ENCODE results near the gene BCL10. TPM values are rescaled to one million over a fixed set of nuclear protein-coding genes. Genes with fewer than 3 reads are reported as not detected.

BCL10 gene
- total RNA-seq, 1 donor from 2014 or later, result 12.3 TPM

DNA sequence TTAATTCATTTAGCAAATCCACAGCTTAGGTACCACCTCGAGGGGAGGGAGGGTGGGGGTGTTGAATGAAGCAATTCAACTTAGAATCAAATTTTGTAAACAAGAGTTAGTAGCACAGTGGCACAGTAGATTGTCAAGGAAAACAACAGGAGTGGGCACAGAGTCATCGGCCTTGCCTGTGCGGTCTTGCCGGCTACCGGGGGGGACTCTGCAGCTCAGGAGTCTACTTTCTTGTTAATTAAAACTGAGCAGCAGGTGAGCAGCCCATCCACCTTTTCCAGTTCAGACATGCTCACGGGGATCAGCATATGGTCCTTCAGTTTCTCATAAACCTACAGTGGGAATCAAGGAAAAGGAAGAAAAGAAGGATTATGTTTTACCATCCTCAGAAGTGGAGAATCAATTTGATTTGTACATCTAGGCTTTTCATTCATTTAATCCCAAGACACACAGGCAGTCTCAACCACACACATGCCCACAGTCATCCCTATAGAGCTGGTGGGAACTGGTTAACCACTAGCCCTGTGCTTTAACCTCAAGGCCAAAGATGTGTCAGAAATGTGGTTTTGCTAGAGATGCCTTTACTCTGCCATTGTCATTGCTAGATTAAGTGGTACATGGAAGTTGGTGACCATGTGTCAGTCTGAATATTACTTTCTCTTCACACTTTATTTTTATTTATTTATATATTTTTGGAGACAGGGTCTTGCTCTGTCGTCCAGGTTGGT lies 45.0 kb upstream of the BCL10 start:
- no peaks in the 10 kb centered on the region for H3K4me1 ChIP-seq
- intact Hi-C loops (cut with DNase I), result no loop called here
- no peak overlapping the region for H3K27ac ChIP-seq
- DNase-seq (ENCODE audit: extremely low spot score in 2 of 2), result no peak
- H3K4me3 ChIP-seq, result no peak overlapping the region
- no peaks in the 10 kb centered on the region for H3K36me3 ChIP-seq
- H3K9me3 ChIP-seq, result no peaks in the 10 kb centered on the region
- no peak for TF ChIP-seq POLR2A (IDR thresholded peaks at IDR 0.05)
- no peak for TF ChIP-seq CTCF (IDR thresholded peaks at IDR 0.05)
- TF ChIP-seq POLR2AphosphoS5 (IDR thresholded peaks at IDR 0.05; ENCODE audit: insufficient read depth in 1 of 2, low read depth in 1 of 2), result no peak
- H3K27me3 ChIP-seq, result no peaks in the 10 kb centered on the region

GRCh38 chr1:85320371-85321131 lies 44.1 kb upstream of the BCL10 start:
- H3K4me1 ChIP-seq, result no peaks in the 10 kb centered on the region
- no peak overlapping the region for H3K27ac ChIP-seq
- H3K9me3 ChIP-seq, result no peaks in the 10 kb centered on the region
- H3K4me3 ChIP-seq, result no peak overlapping the region
- no peaks in the 10 kb centered on the region for H3K36me3 ChIP-seq
- intact Hi-C loops (cut with DNase I), result no loop called here
- H3K27me3 ChIP-seq, result no peaks in the 10 kb centered on the region
- no peak for TF ChIP-seq CTCF (IDR thresholded peaks at IDR 0.05)
- TF ChIP-seq POLR2A (IDR thresholded peaks at IDR 0.05), result no peak
- no peak for TF ChIP-seq POLR2AphosphoS5 (IDR thresholded peaks at IDR 0.05; ENCODE audit: insufficient read depth in 1 of 2, low read depth in 1 of 2)
- no peak for DNase-seq (ENCODE audit: extremely low spot score in 2 of 2)

DNA sequence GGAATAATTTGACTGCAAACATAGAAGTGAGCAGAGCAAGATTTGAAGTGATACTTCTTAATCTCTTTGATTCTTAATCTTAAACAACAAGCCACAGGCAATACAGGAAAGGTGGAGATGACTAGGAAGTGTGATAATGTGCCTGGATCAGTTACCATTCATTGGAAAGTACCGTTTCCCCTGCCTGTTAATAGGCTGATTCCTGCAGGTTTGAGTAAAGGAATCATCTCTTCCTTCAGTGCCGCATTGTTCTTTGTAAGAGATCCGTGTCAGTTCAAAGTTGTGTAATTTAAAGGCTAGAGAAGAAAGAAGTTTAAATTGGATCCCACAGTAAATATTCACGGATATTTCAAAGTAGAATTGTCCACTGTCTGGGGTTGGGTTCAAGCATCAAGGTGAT lies 43.5 kb upstream of the BCL10 start:
- intact Hi-C loops (cut with DNase I), result no loop called here

DNA sequence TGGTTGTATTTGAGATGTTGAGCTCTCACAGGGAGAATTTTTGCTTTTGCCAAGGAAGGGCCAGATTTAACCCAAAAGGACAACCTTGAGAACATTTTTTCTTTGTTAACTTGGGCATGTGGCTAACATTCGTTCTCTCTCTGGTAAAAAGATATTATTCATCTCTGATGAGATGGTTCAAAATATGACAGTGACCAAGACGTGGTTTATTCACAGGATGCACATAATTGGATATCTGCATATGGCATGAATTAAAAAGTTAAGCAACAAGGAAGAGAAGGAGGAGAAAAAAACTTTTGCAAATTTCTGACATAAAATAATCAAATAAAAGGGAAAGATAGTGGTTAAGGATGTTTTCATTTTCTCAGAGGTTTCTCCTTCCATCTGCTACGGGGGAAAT lies 43.1 kb upstream of the BCL10 start:
- DNase-seq (ENCODE audit: extremely low spot score in 2 of 2), result no peak
- H3K4me3 ChIP-seq, result no peak overlapping the region
- peaks cover 4% of the 10 kb centered on the region for H3K4me1 ChIP-seq
- intact Hi-C loops (cut with DNase I), result no loop called here
- no peaks in the 10 kb centered on the region for H3K9me3 ChIP-seq
- no peaks in the 10 kb centered on the region for H3K27me3 ChIP-seq
- no peak for TF ChIP-seq POLR2AphosphoS5 (IDR thresholded peaks at IDR 0.05; ENCODE audit: insufficient read depth in 1 of 2, low read depth in 1 of 2)
- no peak overlapping the region for H3K27ac ChIP-seq
- H3K36me3 ChIP-seq, result no peaks in the 10 kb centered on the region

More for the DNA sequence above, 43.5 kb upstream of the BCL10 start:
- no peak overlapping the region for H3K27ac ChIP-seq
- no peak for DNase-seq (ENCODE audit: extremely low spot score in 2 of 2)
- TF ChIP-seq CTCF (IDR thresholded peaks at IDR 0.05) (no peak), POLR2AphosphoS5 (IDR thresholded peaks at IDR 0.05; ENCODE audit: insufficient read depth in 1 of 2, low read depth in 1 of 2) (no peak), POLR2A (IDR thresholded peaks at IDR 0.05) (no peak)
- no peak overlapping the region for H3K4me3 ChIP-seq
- H3K27me3 ChIP-seq, result no peaks in the 10 kb centered on the region
- no peaks in the 10 kb centered on the region for H3K36me3 ChIP-seq
- H3K9me3 ChIP-seq, result no peaks in the 10 kb centered on the region
- H3K4me1 ChIP-seq, result no peaks in the 10 kb centered on the region

- no peak for TF ChIP-seq POLR2AphosphoS5 (IDR thresholded peaks at IDR 0.05; ENCODE audit: insufficient read depth in 1 of 2, low read depth in 1 of 2)
- TF ChIP-seq CTCF (IDR thresholded peaks at IDR 0.05), result no peak
- no peak for TF ChIP-seq POLR2A (IDR thresholded peaks at IDR 0.05)
- Histone ChIP-seq H3K36me3 (no peaks in the 10 kb centered on the region), H3K9me3 (no peaks in the 10 kb centered on the region), H3K27ac (no peak overlapping the region), H3K27me3 (no peaks in the 10 kb centered on the region), H3K4me1 (peaks cover 9% of the 10 kb centered on the region), H3K4me3 (no peak overlapping the region)
- intact Hi-C loops (cut with DNase I), result no loop called here
- DNase-seq (ENCODE audit: extremely low spot score in 2 of 2), result no peak
Observed at GRCh38 chr1:85318217-85318616, 41.8 kb upstream of the BCL10 start.
